NCI-H526 treated with DMSO at 0.1 percent for 48 hours (cell line): ENCODE measurements around the gene AADACL4.

Experiments
- DNase-seq: peaks from one replicate; lab custom pipeline; 2025; lab: John Stamatoyannopoulos, UW

Gene AADACL4

GRCh38 chr1:12613180-12613579 lies 30.7 kb upstream of the AADACL4 start:
- DNase-seq, result no peak

GRCh38 chr1:12614402-12615158 lies 29.3 kb upstream of the AADACL4 start:
- no peak for DNase-seq

- no peak for DNase-seq
These were observed 28.6 kb upstream of the AADACL4 start for GRCh38 chr1:12615159-12615864.

- DNase-seq, result peak; percentile 38
These were observed 27.8 kb upstream of the AADACL4 start for GRCh38 chr1:12615865-12616708.

- DNase-seq, result no peak
These were observed 27.0 kb upstream of the AADACL4 start for GRCh38 chr1:12616709-12617373.

- DNase-seq, result no peak
These were observed 26.4 kb upstream of the AADACL4 start for GRCh38 chr1:12617511-12617900.

- DNase-seq, result peak; percentile 71
These were observed 25.8 kb upstream of the AADACL4 start, which contains the start of gene DHRS3 for GRCh38 chr1:12617901-12618660. Gene DHRS3 (minus strand): TSS chr1:12618210. CDS start chr1:12617348, 862 bp downstream.

- DNase-seq, result no peak
These were observed 25.3 kb upstream of the AADACL4 start for GRCh38 chr1:12618661-12618964.

GRCh38 chr1:12618965-12619791 lies 24.7 kb upstream of the AADACL4 start:
- DNase-seq, result peak; percentile 14

GRCh38 chr1:12619792-12620487 lies 23.9 kb upstream of the AADACL4 start:
- DNase-seq, result peak; percentile 47

- DNase-seq, result no peak
These were observed 23.4 kb upstream of the AADACL4 start for GRCh38 chr1:12620488-12620865.

- DNase-seq, result no peak
These were observed 23.0 kb upstream of the AADACL4 start for GRCh38 chr1:12620931-12621330.

- no peak for DNase-seq
These were observed 22.2 kb upstream of the AADACL4 start for GRCh38 chr1:12621346-12622335.

GRCh38 chr1:12622506-12622905 lies 21.4 kb upstream of the AADACL4 start:
- no peak for DNase-seq

GRCh38 chr1:12625276-12625675 lies 18.6 kb upstream of the AADACL4 start:
- DNase-seq, result no peak

- no peak for DNase-seq
These were observed 17.0 kb upstream of the AADACL4 start for GRCh38 chr1:12626888-12627287.

- DNase-seq, result no peak
These were observed 16.6 kb upstream of the AADACL4 start for GRCh38 chr1:12627296-12627695.

- peak; percentile 95 for DNase-seq
These were observed 14.4 kb upstream of the AADACL4 start for GRCh38 chr1:12629511-12629956.
